Stomach smooth muscle (tissue), 2 donors: ENCODE results near the gene PPP1R14B.

ENCODE experiments used
- H3K27ac ChIP-seq: one replicate; pipeline ENCODE4 v1.7.0; 2013; ENCODE audit warnings: mild to moderate bottlenecking, low read length, inconsistent platforms
- H3K27me3 ChIP-seq, 2 donors: one replicate each; pipeline ENCODE4 v1.7.0; 2013; ENCODE audit warnings: low read length in 2 of 2; ENCODE audit not compliant: insufficient read depth in 2 of 2, control insufficient read depth in 1 of 2
- H3K36me3 ChIP-seq, 2 donors: one replicate each; pipeline ENCODE4 v1.7.0; 2013; ENCODE audit warnings: low read length in 2 of 2; ENCODE audit not compliant: control insufficient read depth in 2 of 2, insufficient read depth in 2 of 2
- H3K4me1 ChIP-seq: one replicate; pipeline ENCODE4 v1.7.0; 2013; ENCODE audit warnings: low read length; ENCODE audit not compliant: control insufficient read depth, insufficient read depth
- H3K4me3 ChIP-seq, 2 donors: one replicate each; pipeline ENCODE4 v1.7.0; 2013; ENCODE audit warnings: low read length in 2 of 2
- H3K9ac ChIP-seq, 2 donors: one replicate each; pipeline ENCODE4 v1.7.0; 2013; ENCODE audit warnings: low read length in 2 of 2, mild to moderate bottlenecking in 1 of 2
- H3K9me3 ChIP-seq, 2 donors: one replicate each; pipeline ENCODE4 v1.7.0; 2013; ENCODE audit warnings: low read length in 2 of 2; ENCODE audit not compliant: control insufficient read depth in 2 of 2
- donor health status: healthy.
- donor health status: Pancreatic carcinoma.

The PPP1R14B gene

DNA sequence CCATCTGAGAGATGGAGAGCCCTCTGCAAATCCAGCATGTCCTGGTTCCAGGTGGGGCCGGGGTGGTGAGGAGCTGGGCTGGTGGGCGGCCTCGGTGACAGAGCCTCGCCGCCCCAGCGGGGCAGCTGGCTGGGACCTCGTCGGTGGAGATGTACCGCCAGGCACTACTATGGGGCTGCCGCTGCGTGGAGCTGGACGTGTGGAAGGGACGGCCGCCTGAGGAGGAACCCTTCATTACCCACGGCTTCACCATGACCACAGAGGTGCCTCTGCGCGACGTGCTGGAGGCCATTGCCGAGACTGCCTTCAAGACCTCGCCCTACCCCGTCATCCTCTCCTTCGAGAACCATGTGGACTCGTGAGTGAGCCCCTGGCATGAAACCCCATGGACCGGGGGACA, 11.6 kb upstream of the PPP1R14B start:
- Histone ChIP-seq H3K27me3 (no peaks in the 10 kb centered on the region), H3K36me3 (peaks cover 26 to 27% of the 10 kb centered on the region in 2 donors), H3K9me3 (no peaks in the 10 kb centered on the region), H3K27ac (no peak overlapping the region), H3K9ac (no peak overlapping the region), H3K4me3 (no peak overlapping the region), H3K4me1 (peaks cover 5% of the 10 kb centered on the region)

DNA sequence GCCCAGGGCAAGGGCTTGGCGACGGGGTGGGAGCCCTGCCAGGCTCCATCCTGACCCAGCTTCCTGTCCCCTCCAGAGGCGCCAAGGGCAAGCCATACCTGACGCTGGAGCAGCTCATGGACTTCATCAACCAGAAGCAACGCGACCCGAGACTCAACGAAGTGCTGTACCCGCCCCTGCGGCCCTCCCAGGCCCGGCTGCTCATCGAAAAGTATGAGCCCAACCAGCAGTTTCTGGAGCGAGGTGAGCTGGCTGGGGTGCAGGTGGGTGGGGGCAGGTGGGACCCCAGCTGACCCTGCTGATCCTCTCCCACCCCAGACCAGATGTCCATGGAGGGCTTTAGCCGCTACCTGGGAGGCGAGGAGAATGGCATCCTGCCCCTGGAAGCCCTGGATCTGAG, 9.6 kb upstream of the PPP1R14B start:
- peaks cover 21% of the 10 kb centered on the region for H3K4me1 ChIP-seq
- H3K9ac ChIP-seq, result no peak overlapping the region
- no peak overlapping the region for H3K4me3 ChIP-seq
- H3K27me3 ChIP-seq, result no peaks in the 10 kb centered on the region
- peaks cover 14 to 17% of the 10 kb centered on the region in 2 donors for H3K36me3 ChIP-seq
- H3K27ac ChIP-seq, result no peak overlapping the region
- H3K9me3 ChIP-seq, result no peaks in the 10 kb centered on the region

DNA sequence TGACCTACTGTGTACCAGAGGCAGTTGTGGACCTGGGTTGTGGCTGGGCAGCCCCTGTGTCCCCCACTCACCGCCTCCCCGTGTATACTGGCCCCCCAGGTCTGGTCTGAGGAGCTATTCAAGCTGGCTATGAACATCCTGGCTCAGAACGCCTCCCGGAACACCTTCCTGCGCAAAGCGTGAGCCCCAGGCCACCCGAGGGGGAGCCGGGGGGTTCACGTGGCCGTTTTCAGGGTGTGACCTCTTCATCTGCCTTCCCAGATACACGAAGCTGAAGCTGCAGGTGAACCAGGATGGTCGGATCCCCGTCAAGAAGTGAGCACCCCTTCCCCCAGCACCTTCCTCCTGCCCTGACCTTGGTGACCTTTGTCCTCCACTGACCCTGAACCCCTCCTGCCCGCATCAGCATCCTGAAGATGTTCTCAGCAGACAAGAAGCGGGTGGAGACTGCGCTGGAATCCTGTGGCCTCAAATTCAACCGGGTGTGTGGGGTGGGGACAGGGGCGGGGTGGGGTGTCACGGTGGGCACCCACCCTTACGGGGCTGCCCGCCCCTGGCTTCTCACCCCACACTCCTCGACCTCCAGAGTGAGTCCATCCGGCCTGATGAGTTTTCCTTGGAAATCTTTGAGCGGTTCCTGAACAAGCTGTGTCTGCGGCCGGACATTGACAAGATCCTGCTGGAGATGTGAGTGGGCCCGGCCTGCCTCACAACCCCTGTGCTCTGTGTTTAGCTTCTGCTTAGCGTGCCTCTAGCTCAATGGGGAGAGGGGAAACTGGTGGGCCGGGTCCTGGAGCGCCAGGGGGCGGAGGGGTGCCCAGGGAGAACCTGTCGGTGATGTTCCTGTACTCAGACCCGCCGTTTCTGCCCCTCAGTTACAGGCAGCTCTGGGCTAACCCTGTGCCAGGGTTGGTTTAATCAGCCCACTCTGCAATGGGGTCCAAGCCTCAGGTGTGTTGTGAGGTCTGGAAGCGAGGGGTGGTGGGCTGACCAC, 8.7 kb upstream of the PPP1R14B start:
- H3K27me3 ChIP-seq, result no peaks in the 10 kb centered on the region
- peaks cover 28% of the 10 kb centered on the region for H3K4me1 ChIP-seq
- peaks cover 14 to 15% of the 10 kb centered on the region in 2 donors for H3K36me3 ChIP-seq
- H3K4me3 ChIP-seq, result no peak overlapping the region
- H3K9me3 ChIP-seq, result no peaks in the 10 kb centered on the region
- no peak overlapping the region for H3K27ac ChIP-seq
- no peak overlapping the region for H3K9ac ChIP-seq

DNA sequence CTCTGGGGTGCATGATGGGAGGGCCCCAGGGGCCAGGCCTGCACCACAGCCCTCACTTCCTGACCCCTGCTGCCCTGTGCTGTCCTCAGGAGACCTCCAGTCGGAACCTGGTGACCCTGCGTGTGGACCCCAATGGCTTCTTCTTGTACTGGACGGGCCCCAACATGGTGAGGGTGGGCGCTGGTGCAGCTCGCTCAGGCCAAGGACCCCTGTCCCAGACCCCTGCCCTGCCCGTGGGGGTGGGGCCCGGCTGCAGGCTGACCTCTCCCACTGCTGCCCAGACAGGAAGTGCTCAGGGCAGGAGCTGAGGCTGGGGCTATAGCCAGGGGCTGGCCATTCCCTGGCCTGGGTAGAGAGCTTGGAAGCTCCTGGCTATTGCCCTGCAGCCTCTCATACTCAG, 7.6 kb upstream of the PPP1R14B start:
- no peaks in the 10 kb centered on the region for H3K27me3 ChIP-seq
- peaks cover 28% of the 10 kb centered on the region for H3K4me1 ChIP-seq

DNA sequence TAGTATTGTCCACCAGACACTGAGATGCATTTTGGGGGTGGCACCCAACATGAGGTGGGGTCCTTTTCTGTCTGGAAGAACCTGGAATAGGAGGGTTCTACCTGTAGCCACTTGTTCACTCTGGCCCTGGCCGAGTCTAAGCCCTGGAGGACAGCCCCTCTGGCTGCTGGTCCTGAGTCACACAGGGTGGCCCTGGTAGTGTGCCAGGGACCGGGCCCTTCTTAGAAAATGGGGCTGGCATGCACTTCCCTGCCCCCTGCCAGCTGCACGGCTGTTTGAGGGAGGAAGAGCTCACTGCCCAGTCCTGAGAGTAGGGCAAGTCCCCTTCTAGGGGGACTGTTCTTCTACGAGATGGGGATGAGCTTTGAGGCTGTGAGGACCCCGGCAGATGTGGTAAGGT, 6.7 kb upstream of the PPP1R14B start:
- Histone ChIP-seq H3K9ac (peak overlapping the region in 1 of 2 donors; percentile 21), H3K27ac (no peak overlapping the region), H3K36me3 (peaks cover 11 to 13% of the 10 kb centered on the region in 2 donors)

More for the DNA sequence above, 7.6 kb upstream of the PPP1R14B start:
- Histone ChIP-seq H3K9ac (no peak overlapping the region), H3K4me3 (no peak overlapping the region), H3K36me3 (peaks cover 14 to 15% of the 10 kb centered on the region in 2 donors), H3K9me3 (no peaks in the 10 kb centered on the region), H3K27ac (no peak overlapping the region)

DNA sequence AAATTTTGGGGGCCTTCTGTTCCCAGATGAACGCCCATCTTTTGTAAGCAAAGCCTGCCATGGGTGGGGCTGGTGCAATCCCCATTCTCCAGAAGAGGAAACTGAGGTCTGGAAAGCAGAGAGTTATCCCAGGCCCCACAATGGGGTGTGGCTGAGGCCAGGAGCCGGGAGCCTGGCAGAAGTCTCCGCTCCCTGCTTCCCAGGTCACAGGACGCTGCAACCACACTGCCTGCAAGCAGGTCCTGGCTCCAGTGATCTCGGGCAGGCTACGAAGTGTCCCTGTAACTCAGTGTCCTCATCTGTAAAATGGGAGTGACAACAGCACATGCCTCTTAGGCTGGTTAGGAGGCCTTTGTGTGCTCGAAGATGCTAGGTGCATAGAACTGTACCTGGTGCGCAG, 6.3 kb upstream of the PPP1R14B start:
- peak overlapping the region in 1 of 2 donors; percentile 2 for H3K9ac ChIP-seq
- H3K27me3 ChIP-seq, result no peaks in the 10 kb centered on the region
- no peak overlapping the region for H3K27ac ChIP-seq
- H3K4me1 ChIP-seq, result peaks cover 28% of the 10 kb centered on the region
- H3K36me3 ChIP-seq, result peaks cover 9 to 10% of the 10 kb centered on the region in 2 donors
- H3K9me3 ChIP-seq, result no peaks in the 10 kb centered on the region
- peak overlapping the region in 1 of 2 donors; percentile 81 for H3K4me3 ChIP-seq

More for the DNA sequence above, 6.7 kb upstream of the PPP1R14B start:
- H3K27me3 ChIP-seq, result no peaks in the 10 kb centered on the region
- no peaks in the 10 kb centered on the region for H3K9me3 ChIP-seq
- peaks cover 28% of the 10 kb centered on the region for H3K4me1 ChIP-seq
- peak overlapping the region in 1 of 2 donors; percentile 81 for H3K4me3 ChIP-seq

DNA sequence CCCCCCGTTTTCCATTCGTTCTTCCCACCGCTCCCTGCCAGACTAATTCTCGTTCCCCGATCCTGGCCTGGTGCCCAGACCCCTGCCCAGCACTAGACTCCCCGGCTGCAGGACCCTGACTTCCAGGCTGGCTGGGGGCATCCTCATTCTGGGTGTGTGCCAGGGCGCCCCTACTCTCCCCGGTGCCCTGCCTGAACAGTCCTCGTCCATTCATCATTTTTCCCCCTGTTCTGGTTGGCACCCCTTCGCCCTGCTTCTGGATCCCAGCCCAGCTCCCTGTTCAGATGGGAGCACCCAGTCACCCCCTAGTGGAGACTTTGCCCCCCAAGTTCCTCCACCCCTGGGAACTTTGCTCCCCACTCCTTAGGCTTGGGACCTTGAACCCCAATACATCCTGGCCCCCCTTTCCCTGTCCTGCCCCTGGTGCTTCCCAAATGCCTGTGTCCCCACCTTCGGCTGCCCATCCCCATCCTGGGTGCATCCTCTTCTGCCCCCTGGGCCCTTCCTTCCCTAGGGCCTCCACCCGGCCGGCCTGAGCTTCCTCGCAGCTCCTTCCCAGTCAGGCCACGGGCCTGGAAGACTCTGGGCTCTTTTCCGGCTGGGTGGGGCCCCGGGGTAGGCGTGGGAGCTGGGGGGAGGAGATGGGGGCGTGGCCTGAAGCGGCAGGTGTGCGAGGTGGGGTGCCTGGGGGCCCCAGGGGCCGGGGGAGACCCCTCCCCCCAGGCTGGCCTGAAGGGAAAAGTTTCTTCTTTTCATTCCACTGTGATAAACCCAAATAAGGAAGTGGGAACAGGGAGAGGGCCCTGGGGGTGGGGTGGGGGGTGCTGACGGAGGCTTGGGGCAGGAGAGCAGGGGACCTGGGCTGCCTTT, 5.5 kb upstream of the PPP1R14B start:
- H3K27ac ChIP-seq, result no peak overlapping the region
- peaks cover 35% of the 10 kb centered on the region for H3K4me1 ChIP-seq

DNA sequence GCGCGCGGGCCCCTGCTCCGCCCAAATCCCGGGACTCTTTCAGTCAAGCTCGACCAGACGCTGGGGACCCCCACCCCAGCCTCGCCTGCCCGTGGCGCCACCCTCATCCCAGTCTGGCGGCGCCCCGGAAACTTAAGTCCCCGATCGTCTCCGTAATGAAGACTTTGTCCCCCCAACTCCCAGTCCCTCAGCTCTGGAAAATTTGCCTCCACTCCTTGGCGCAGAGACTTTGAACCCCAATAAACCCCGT, 4.9 kb upstream of the PPP1R14B start:
- Histone ChIP-seq H3K4me1 (peaks cover 39% of the 10 kb centered on the region), H3K27me3 (no peaks in the 10 kb centered on the region), H3K4me3 (peak overlapping the region; percentile 77 to 81), H3K9ac (peak overlapping the region; percentile 69 to 75), H3K27ac (no peak overlapping the region), H3K9me3 (no peaks in the 10 kb centered on the region), H3K36me3 (peaks cover 8 to 10% of the 10 kb centered on the region in 2 donors)

More for the DNA sequence above, 5.5 kb upstream of the PPP1R14B start:
- H3K9ac ChIP-seq, result peak overlapping the region; percentile 69 to 75
- H3K9me3 ChIP-seq, result no peaks in the 10 kb centered on the region
- H3K36me3 ChIP-seq, result peaks cover 9 to 10% of the 10 kb centered on the region in 2 donors
- H3K27me3 ChIP-seq, result no peaks in the 10 kb centered on the region
- H3K4me3 ChIP-seq, result peak overlapping the region; percentile 77 to 81

DNA sequence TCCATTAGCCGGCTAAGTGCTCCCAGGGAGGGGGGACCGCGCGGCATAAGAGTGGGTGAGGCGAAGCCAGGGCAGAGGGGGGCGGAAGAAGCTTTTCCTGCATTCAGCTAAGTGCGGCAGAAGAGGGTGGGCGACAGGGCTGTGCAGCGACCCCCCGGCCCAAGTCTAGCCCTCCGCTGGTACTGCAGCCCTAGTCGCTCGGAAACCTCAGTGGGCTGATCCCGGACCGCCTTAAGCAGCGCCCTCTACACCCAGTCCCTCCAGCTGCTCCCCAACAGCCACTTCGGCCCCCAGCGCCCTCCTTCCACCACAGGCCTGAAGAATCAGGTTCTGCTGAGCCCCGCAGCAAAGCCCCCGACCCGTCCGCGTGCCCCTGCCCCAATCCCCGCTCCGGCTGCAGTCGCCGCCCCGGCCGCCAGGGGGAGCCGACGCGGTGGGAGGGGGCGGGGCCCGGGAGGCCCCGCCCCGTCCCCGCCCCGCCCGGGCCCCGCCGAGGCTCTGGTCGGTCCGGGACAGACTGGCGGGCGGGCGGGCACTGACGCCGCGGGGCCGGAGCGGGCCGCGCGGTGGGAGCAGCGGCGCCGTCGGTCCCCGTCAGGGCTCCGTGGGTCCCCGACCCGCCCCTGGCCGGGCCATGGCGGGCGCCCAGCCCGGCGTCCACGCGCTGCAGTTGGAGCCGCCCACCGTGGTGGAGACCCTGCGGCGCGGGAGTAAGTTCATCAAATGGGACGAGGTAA, 4.4 kb upstream of the PPP1R14B start, which contains the start of gene PLCB3:
PLCB3 (plus strand) TSS at position 515 of the 737 bp plus-strand sequence; CDS start at position 635, 120 bp downstream.
- H3K4me1 ChIP-seq, result peaks cover 40% of the 10 kb centered on the region
- no peaks in the 10 kb centered on the region for H3K9me3 ChIP-seq
- no peaks in the 10 kb centered on the region for H3K27me3 ChIP-seq
- peak within 1 kb of the TSS; percentile 69 to 75 for H3K9ac ChIP-seq
- H3K36me3 ChIP-seq, result peaks cover 6% of the 10 kb centered on the region in 2 donors
- H3K27ac ChIP-seq, result no peak within 1 kb of the TSS
- peak within 1 kb of the TSS; percentile 77 to 81 for H3K4me3 ChIP-seq

DNA sequence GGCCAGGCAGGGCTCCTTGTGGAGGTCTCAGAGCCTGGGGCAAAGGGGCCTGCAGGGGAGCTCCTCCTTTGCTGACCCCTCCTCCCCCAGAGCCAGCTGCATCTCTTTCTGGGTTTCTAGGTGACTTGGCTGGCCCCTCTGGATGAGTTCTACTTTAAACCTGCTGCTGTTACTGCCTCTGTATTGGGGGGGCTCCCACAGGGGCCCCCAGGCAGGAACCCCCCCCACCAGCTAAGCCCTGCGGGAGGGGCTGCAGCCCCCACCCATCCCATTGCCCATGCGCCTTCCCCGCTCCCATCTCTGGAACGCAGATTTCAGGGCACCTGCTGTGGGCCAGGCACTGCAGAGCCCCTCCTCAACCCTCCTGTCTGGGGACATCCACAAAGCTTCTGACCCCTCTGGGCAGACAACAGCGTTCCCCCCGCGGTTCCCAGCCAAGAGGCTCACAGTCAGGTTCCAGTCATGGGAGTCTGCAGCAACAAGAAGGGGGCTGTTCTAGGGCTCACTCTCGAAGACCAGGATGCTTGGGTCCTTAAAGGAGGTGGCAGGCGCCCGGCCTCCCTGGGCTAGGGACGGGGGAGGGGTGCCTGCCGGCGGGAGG, 3.8 kb upstream of the PPP1R14B start:
- Histone ChIP-seq H3K4me1 (peaks cover 47% of the 10 kb centered on the region), H3K27me3 (no peaks in the 10 kb centered on the region), H3K4me3 (peak overlapping the region; percentile 75 to 77), H3K9ac (no peak overlapping the region), H3K27ac (no peak overlapping the region), H3K36me3 (peaks cover under 1 to 3% of the 10 kb centered on the region in 2 donors), H3K9me3 (no peaks in the 10 kb centered on the region)
